ENCODE data around the gene CSH1.
"Not testable (repeated sequence)": the region's sequence is repeated elsewhere in the genome, so short reads cannot be mapped to it uniquely, and the experiment has no call there.

Gene CSH1

DNA sequence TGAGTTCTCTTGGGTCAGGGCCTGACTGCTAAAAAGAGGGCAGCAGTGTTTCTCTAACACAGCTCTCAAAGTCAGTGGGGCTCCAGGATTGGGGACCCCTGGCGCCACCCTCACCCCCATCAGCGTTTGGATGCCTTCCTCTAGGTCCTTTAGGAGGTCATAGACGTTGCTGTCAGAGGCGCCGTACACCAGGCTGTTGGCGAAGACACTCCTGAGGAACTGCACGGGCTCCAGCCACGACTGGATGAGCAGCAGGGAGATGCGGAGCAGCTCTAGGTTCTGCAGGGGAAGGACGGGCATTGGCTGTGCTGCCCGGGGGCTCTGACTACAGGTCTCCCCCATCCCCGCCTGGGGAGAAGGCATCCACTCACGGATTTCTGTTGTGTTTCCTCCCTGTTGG, 21.3 kb upstream of the CSH1 start:
- no peak for DNase-seq (ENCODE audit: extremely low read depth, low read depth)
- TF ChIP-seq, protein P1, sequence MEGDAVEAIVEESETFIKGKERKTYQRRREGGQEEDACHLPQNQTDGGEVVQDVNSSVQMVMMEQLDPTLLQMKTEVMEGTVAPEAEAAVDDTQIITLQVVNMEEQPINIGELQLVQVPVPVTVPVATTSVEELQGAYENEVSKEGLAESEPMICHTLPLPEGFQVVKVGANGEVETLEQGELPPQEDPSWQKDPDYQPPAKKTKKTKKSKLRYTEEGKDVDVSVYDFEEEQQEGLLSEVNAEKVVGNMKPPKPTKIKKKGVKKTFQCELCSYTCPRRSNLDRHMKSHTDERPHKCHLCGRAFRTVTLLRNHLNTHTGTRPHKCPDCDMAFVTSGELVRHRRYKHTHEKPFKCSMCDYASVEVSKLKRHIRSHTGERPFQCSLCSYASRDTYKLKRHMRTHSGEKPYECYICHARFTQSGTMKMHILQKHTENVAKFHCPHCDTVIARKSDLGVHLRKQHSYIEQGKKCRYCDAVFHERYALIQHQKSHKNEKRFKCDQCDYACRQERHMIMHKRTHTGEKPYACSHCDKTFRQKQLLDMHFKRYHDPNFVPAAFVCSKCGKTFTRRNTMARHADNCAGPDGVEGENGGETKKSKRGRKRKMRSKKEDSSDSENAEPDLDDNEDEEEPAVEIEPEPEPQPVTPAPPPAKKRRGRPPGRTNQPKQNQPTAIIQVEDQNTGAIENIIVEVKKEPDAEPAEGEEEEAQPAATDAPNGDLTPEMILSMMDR (IDR thresholded peaks at IDR 0.05; ENCODE audit: low read depth, low read length): no peak

DNA sequence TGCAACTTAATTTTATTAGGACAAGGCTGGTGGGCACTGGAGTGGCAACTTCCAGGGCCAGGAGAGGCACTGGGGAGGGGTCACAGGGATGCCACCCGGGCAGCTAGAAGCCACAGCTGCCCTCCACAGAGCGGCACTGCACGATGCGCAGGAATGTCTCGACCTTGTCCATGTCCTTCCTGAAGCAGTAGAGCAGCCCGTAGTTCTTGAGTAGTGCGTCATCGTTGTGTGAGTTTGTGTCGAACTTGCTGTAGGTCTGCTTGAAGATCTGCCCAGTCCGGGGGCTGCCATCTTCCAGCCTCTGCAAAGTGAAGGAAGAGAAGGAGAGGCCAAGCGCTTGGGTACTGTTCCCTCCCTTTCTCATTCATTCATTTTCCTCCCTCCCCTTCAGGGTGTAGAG, 20.8 kb upstream of the CSH1 start:
- not testable (repeated sequence) for DNase-seq (ENCODE audit: extremely low read depth, low read depth)

DNA sequence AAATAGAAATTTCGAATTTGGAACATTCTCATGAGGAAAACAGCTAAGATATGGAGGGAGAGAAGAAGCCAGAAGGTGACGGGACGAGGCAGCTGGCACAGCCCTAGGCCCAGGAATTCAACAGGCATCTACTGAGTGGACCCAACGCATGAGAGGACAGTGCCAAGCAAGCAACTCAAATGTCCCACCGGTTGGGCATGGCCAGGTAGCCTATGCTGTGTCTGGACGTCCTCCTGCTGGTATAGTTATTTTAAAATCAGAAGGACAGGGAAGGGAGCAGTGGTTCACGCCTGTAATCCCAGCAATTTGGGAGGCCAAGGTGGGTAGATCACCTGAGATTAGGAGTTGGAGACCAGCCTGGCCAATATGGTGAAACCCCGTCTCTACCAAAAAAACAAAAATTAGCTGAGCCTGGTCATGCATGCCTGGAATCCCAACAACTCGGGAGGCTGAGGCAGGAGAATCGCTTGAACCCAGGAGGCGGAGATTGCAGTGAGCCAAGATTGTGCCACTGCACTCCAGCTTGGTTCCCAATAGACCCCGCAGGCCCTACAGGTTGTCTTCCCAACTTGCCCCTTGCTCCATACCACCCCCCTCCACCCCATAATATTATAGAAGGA, 20.3 kb upstream of the CSH1 start:
- no peak for DNase-seq (ENCODE audit: extremely low read depth, low read depth)
- TF ChIP-seq, protein P1 (IDR thresholded peaks at IDR 0.05; ENCODE audit: low read depth, low read length): no peak

DNA sequence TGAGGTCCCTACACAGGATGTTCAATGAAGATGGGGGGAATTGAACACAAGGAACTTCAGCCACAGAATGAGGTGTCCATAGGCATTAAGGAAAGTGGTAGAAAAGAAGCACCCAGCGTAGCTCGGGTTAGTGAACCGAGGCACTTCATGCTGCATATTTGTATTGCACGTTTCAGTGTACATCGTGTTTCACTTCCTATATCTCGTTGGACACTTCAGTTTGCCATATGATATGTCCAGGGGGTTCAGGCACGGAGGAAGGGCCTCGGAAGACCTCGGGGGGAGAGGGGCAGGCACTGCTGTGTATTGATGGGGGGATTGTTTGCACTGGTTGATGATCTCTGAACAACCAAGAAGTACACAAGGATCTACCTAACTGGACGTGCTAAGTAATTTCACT, 19.4 kb upstream of the CSH1 start:
- not testable (repeated sequence) for DNase-seq (ENCODE audit: extremely low read depth, low read depth)

DNA sequence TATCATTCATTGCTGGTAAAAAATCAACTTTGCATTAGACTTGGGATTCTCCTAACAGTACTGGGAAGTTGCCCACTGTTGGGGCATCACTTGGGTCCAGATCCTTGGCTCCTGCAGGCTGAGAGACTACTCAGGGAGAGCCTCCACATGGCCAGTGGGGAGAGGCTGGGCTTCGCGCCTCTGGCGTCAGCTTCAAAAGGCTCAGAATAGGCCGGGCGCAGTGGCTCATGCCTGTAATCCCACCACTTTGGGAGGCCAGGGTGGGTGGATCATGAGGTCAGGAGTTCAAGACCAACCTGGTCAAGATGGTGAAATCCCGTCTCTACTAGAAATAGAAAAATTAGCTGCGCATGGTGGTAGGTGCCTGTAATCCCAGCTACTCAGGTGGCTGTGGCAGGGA, 18.1 kb upstream of the CSH1 start:
- DNase-seq (ENCODE audit: extremely low read depth, low read depth): no peak
- TF ChIP-seq, protein P1 (IDR thresholded peaks at IDR 0.05; ENCODE audit: low read depth, low read length): no peak

DNA sequence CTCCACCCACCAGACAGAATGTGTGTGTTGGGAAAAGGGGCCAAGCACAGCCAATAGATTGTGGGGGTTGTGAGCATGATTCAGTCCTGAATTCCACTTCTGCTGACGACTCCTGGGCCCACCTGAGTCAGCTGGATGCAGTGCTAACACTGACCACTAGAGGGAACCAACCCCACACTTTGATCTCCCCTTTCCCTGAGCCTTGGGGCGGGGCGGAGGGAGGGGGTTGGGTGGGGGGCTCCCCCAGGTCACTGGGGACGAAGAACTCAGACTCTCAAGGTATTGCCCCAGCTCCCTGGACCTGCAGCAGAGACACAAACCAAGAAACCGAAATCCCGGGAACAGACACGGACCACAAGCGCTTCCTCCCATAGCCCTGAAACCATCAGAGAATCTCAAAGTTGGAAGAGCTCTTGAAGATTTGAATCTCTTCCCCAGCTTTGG, 15.3 kb upstream of the CSH1 start:
- DNase-seq (ENCODE audit: extremely low read depth, low read depth): no peak
- TF ChIP-seq, protein P1 (IDR thresholded peaks at IDR 0.05; ENCODE audit: low read depth, low read length): peak; percentile 64

DNA sequence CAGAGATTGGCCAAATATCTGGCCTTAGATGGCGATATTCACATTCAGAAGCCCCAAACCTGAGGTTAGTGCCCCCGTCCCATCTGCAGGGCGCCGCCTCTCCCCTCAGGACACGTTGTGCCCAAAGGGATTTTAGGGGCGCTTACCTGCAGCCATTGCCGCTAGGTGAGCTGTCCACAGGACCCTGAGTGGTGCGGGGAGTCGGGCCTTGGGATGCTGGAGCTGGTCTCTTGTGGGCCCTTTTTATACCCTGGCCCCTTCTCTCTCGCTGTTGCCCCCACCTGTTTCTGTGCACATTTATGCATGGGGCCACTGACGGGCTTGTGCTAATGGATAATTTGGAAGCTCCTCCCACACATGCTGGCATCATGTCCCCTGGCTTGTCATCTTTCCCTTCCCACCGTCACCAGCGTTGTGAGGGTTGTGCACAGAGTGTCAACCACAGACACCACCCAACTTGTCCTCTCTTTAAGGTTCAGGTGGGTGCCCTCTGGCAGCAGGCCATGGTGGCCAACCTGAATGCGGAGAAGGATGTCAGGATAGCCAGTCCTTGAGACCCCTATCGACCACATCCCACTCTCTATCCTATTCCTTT, 14.8 kb upstream of the CSH1 start, which contains the start of gene CSHL1:
Gene CSHL1, minus strand, starts transcription at position 218 of the 595 bp plus-strand sequence. Its CDS starts 62 bp downstream, at position 156.
- no peak for DNase-seq (ENCODE audit: extremely low read depth, low read depth)
- TF ChIP-seq, protein P1 (IDR thresholded peaks at IDR 0.05; ENCODE audit: low read depth, low read length): no peak

DNA sequence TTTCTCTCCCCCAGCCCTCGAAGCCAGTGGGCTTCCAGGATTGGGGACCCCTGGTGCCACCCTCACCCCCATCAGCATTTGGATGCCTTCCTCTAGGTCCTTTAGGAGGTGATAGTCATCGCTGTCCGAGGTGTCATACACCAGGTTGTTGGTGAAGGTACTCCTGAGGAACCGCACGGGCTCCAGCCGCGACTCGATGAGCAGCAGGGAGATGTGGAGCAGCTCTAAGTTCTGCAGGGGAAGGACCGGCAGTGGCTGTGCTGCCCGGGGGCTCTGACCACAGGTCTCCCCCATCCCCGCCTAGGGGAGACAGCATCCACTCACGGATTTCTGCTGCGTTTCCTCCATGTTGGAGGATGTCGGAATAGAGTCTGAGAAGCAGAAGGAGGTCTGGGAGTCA, 13.7 kb upstream of the CSH1 start:
- DNase-seq (ENCODE audit: extremely low read depth, low read depth): no peak

DNA sequence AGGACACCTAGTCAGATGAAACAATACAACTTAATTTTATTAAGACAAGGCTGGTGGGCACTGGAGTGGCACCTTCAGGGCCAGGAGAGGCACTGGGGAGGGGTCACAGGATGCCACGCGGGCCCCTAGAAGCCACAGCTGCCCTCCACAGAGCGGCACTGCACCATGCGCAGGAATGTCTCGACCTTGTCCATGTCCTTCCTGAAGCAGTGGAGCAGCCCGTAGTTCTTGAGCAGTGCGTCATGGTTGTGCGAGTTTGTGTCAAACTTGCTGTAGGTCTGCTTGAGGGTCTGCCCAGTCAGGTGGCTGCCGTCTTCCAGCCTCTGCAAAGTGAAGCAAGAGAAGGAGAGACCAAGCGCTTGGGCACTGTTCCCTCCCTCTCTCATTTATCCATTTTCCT, 13.2 kb upstream of the CSH1 start:
- DNase-seq (ENCODE audit: extremely low read depth, low read depth): not testable (repeated sequence)

More for the DNA sequence above, 13.7 kb upstream of the CSH1 start:
- TF ChIP-seq, protein P1 (IDR thresholded peaks at IDR 0.05; ENCODE audit: low read depth, low read length): no peak

All from AG09319 (cell line).